Suprapubic skin (tissue), 4 donors: ENCODE results near the gene TMCO2. TPM values are rescaled to one million over a fixed set of nuclear protein-coding genes. Genes with fewer than 3 reads are reported as not detected.

Source experiments
- DNase-seq, 2 donors: peaks; one replicate each; pipeline ENCODE4 v3.0.0-alpha.2; 2019; ENCODE audit warnings: low spot score in 2 of 2
- H3K27ac ChIP-seq: fragments of 200-600 bp; sonication (generic); one replicate; pipeline ENCODE4 v1.5.1; 2019
- H3K27me3 ChIP-seq: fragments of 200-600 bp; sonication (generic); one replicate; pipeline ENCODE4 v1.5.1; 2019
- H3K36me3 ChIP-seq: fragments of 200-600 bp; sonication (generic); one replicate; pipeline ENCODE4 v1.5.1; 2019
- H3K4me1 ChIP-seq: fragments of 200-600 bp; sonication (generic); one replicate; pipeline ENCODE4 v1.5.1; 2019
- H3K4me3 ChIP-seq: fragments of 200-600 bp; sonication (generic); one replicate; pipeline ENCODE4 v1.5.1; 2019; ENCODE audit warnings: mild to moderate bottlenecking
- H3K9me3 ChIP-seq: fragments of 200-600 bp; sonication (generic); one replicate; pipeline ENCODE4 v1.5.1; 2019
- EP300 ChIP-seq: sonication (generic); formaldehyde crosslinking; IDR thresholded peaks from one replicate; pipeline ENCODE4 v1.6.1; 2017; ENCODE audit warnings: antibody characterized with exemption
- POLR2A ChIP-seq, 2 donors: fragments of 450-650 bp; IDR thresholded peaks; one replicate each; pipeline ENCODE4 v1.6.1; 2017; ENCODE audit warnings: antibody characterized with exemption in 2 of 2, mild to moderate bottlenecking in 2 of 2, moderate library complexity in 2 of 2
- POLR2AphosphoS5 ChIP-seq, 3 donors: sonication (generic); formaldehyde crosslinking; IDR thresholded peaks; one replicate each; pipeline ENCODE4 v1.6.1; 2017; ENCODE audit warnings: antibody characterized with exemption in 3 of 3
- WGBS: methylation state at CpG from one replicate; pipeline ENCODE4 v1.1.5; 2018; 5-methylcytosine and 5-hydroxymethylcytosine counted together
- total RNA-seq, 4 donors: library from RNA; depleted of rRNA; stranded (reverse); fragments of >200 nt; gene quantifications; one replicate each; pipeline ENCODE4 v1.1.0, GENCODE V29; 2016
- TF ChIP-seq, protein P1 (sequence below), 2 donors: fragments of 200-600 bp in 1 of 2; fragments of 450-650 bp in 1 of 2; sonication (generic) in 1 of 2; IDR thresholded peaks; one replicate each; pipeline ENCODE4 v1.5.1; 2016 to 2019; ENCODE audit warnings: antibody characterized with exemption in 2 of 2, mild to moderate bottlenecking in 1 of 2, moderate library complexity in 1 of 2

TMCO2 gene
- total RNA-seq, 4 donors from 2014 or later, result not detected

DNA sequence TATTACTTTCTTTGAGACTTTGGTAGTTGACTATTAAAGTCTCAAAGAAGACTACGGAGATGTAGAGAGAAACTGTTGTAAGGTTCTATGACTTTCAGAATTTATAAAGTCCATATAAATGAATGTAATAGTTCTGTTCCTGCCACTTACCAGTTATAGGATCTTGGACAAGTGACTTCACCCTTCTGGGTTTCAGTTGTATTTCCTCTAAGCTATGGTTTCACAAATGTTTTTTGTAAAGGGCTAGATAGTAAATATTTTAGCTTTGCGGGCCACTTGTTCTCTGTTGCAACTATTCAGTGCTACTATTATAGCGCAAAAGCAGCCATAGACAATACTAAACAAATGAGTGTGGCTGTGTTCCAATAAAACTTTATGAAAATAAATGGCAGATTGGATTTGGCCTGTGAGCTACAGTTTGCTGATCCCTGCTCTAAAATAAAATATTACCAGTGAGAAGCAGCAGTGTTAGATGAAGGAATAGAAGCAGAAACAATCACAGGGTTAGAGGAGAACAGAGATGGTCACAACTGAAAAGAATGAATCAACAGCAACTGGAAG, 25.0 kb downstream of the TMCO2 start:
- DNase-seq, result no peak
- TF ChIP-seq POLR2A (IDR thresholded peaks at IDR 0.05), result no peak
- no peak for TF ChIP-seq EP300
- no peak for TF ChIP-seq POLR2AphosphoS5 (IDR thresholded peaks at IDR 0.05)
- TF ChIP-seq, protein P1, sequence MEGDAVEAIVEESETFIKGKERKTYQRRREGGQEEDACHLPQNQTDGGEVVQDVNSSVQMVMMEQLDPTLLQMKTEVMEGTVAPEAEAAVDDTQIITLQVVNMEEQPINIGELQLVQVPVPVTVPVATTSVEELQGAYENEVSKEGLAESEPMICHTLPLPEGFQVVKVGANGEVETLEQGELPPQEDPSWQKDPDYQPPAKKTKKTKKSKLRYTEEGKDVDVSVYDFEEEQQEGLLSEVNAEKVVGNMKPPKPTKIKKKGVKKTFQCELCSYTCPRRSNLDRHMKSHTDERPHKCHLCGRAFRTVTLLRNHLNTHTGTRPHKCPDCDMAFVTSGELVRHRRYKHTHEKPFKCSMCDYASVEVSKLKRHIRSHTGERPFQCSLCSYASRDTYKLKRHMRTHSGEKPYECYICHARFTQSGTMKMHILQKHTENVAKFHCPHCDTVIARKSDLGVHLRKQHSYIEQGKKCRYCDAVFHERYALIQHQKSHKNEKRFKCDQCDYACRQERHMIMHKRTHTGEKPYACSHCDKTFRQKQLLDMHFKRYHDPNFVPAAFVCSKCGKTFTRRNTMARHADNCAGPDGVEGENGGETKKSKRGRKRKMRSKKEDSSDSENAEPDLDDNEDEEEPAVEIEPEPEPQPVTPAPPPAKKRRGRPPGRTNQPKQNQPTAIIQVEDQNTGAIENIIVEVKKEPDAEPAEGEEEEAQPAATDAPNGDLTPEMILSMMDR (IDR thresholded peaks at IDR 0.05), result no peak
- peaks cover 71% of the 10 kb centered on the region for H3K36me3 ChIP-seq
- peaks cover 4% of the 10 kb centered on the region for H3K4me1 ChIP-seq
- no peaks in the 10 kb centered on the region for H3K27me3 ChIP-seq
- 95% methylated on average over 3 of the region's 3 CpGs for WGBS
- H3K4me3 ChIP-seq, result no peak overlapping the region
- no peak overlapping the region for H3K27ac ChIP-seq
- no peaks in the 10 kb centered on the region for H3K9me3 ChIP-seq

DNA sequence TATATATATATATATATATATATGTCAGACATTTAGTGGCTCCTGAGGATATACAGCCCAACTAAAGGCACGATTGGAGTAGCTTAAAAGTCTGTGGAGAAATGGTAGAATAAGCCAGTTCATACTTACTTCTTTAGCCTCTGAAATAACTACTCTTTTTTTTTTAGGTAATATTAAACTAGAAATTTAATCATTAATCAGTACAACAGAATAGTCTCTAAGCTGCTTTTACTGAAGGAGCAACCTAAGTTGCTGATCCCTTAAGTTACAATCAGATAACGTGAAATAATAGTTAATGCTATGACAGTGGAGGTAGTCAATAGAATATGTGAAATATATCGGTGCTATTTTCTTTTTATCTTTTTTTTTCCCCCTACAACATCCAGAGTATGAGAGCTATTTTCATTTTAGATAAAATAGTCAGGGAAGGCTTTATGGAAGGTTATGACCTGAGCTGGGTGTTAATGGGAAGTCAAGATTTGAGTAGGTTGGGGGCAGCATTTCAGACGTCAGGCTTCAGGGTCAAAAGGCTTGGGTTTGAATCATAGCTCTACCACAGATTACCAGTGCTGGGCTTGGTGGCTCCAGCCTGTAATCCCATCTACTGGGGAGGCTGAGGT, 25.9 kb downstream of the TMCO2 start:
- H3K27me3 ChIP-seq, result no peaks in the 10 kb centered on the region
- peaks cover 66% of the 10 kb centered on the region for H3K36me3 ChIP-seq
- WGBS, result 87% methylated on average over 4 of the region's 4 CpGs
- H3K4me1 ChIP-seq, result no peaks in the 10 kb centered on the region
- no peak overlapping the region for H3K4me3 ChIP-seq
- H3K9me3 ChIP-seq, result no peaks in the 10 kb centered on the region
- no peak for DNase-seq
- H3K27ac ChIP-seq, result no peak overlapping the region
- TF ChIP-seq POLR2AphosphoS5 (IDR thresholded peaks at IDR 0.05), result no peak
- TF ChIP-seq, protein P1 (IDR thresholded peaks at IDR 0.05), result no peak
- no peak for TF ChIP-seq POLR2A (IDR thresholded peaks at IDR 0.05)
- TF ChIP-seq EP300, result no peak

DNA sequence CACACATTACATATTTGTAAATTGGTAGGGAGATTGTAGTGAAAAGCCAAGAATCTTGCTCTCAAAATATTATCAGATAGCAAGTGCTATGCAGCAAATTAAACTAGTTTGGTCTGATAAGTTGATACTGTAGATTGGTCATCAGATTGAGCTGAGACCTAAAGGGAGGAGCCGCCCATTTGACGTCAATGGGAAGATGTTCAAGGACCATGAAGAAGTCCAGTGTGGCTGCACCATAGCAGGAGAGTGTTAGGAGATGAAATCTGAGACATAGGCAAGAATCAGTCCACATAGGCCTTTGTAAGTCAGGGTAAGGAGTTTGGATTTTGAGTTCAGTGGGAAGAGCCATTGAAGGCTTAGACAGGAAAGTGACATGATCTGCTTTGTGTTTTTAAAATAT, 26.6 kb downstream of the TMCO2 start:
- Histone ChIP-seq H3K27ac (no peak overlapping the region), H3K27me3 (no peaks in the 10 kb centered on the region), H3K36me3 (peaks cover 63% of the 10 kb centered on the region), H3K9me3 (no peaks in the 10 kb centered on the region), H3K4me1 (no peaks in the 10 kb centered on the region), H3K4me3 (no peak overlapping the region)
- no peak for DNase-seq
- 94% methylated on average over 2 of the region's 2 CpGs for WGBS
- TF ChIP-seq, protein P1 (IDR thresholded peaks at IDR 0.05), result no peak
- TF ChIP-seq POLR2A (IDR thresholded peaks at IDR 0.05) (no peak), POLR2AphosphoS5 (IDR thresholded peaks at IDR 0.05) (no peak), EP300 (no peak)

DNA sequence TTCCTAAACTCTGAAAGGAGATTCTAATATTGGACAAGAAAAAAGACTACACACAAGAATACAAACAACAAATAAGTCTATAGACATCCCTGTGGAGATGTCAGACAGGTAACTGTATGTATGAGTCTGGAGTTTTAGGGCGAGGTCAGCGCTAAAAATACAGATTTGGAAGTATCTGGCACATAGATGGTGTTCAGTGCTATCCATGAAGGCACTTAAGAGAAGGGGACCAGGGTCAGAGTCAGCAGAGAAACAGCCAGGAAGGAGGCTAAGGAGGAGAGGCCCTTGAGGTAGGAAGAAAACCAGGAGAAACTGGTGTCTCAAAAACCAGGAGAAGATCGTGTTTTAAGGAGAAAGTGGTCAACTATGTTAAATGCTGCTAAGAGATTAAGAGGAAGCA, 28.4 kb downstream of the TMCO2 start:
- H3K27ac ChIP-seq, result no peak overlapping the region
- H3K4me1 ChIP-seq, result no peaks in the 10 kb centered on the region
- DNase-seq, result no peak
- H3K36me3 ChIP-seq, result peaks cover 54% of the 10 kb centered on the region
- no peaks in the 10 kb centered on the region for H3K27me3 ChIP-seq
- H3K4me3 ChIP-seq, result no peak overlapping the region
- TF ChIP-seq EP300 (no peak), POLR2A (IDR thresholded peaks at IDR 0.05) (no peak), POLR2AphosphoS5 (IDR thresholded peaks at IDR 0.05) (no peak)
- TF ChIP-seq, protein P1 (IDR thresholded peaks at IDR 0.05), result no peak
- no peaks in the 10 kb centered on the region for H3K9me3 ChIP-seq
- 97% methylated on average over 3 of the region's 3 CpGs for WGBS

DNA sequence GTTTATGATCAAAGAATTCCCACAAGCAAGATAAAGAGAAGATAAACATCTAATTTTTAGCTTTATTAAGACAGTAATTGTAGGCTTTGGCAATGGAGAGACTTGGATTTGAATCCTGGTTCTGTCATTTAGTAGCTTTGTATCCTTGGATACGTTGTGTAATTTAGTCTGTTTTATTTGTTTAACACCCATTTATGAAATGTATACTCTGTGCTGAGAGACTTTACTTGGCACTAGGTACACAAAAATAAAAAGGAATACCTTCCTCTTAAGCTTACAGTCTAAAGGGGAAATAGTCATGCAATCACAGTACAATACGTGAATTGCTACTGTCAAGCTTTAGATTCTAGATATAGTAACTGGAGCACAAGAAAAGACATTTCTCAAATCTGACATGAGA, 34.1 kb downstream of the TMCO2 start:
- Histone ChIP-seq H3K27ac (no peak overlapping the region), H3K36me3 (peaks cover 52% of the 10 kb centered on the region), H3K4me3 (no peak overlapping the region), H3K27me3 (no peaks in the 10 kb centered on the region), H3K9me3 (no peaks in the 10 kb centered on the region), H3K4me1 (no peaks in the 10 kb centered on the region)
- no peak for TF ChIP-seq EP300
- no peak for TF ChIP-seq POLR2AphosphoS5 (IDR thresholded peaks at IDR 0.05)
- TF ChIP-seq, protein P1 (IDR thresholded peaks at IDR 0.05), result no peak
- no peak for TF ChIP-seq POLR2A (IDR thresholded peaks at IDR 0.05)
- WGBS, result 74% methylated on average over 2 of the region's 2 CpGs
- no peak for DNase-seq
